Parathyroid adenoma (tissue), 2 donors: Measurements from ENCODE around the gene CTXN2.

Experiments used
- H2AFZ ChIP-seq: fragments of 300-600 bp; sonication (generic); one replicate; pipeline ENCODE4 v1.7.0; 2017; ENCODE audit warnings: antibody characterized with exemption, mild to moderate bottlenecking
- H3K27ac ChIP-seq: fragments of 300-600 bp; sonication (generic); one replicate; pipeline ENCODE4 v1.7.0; 2017
- H3K27me3 ChIP-seq: fragments of 300-600 bp; sonication (generic); one replicate; pipeline ENCODE4 v1.7.0; 2017; ENCODE audit warnings: low read length; ENCODE audit not compliant: control insufficient read depth, insufficient read depth
- H3K36me3 ChIP-seq: fragments of 300-600 bp; sonication (generic); one replicate; pipeline ENCODE4 v1.7.0; 2017; ENCODE audit warnings: low read length; ENCODE audit not compliant: control insufficient read depth, insufficient read depth
- H3K4me1 ChIP-seq: fragments of 300-600 bp; sonication (generic); one replicate; pipeline ENCODE4 v1.7.0; 2017; ENCODE audit warnings: control low read depth
- H3K4me2 ChIP-seq: fragments of 300-600 bp; sonication (generic); one replicate; pipeline ENCODE4 v1.7.0; 2017; ENCODE audit warnings: low read length
- H3K4me3 ChIP-seq: fragments of 300-600 bp; sonication (generic); one replicate; pipeline ENCODE4 v1.7.0; 2017; ENCODE audit warnings: low read depth, low read length
- H3K79me2 ChIP-seq: fragments of 300-600 bp; sonication (generic); one replicate; pipeline ENCODE4 v1.7.0; 2017; ENCODE audit warnings: control low read depth
- H3K9ac ChIP-seq: fragments of 300-600 bp; sonication (generic); one replicate; pipeline ENCODE4 v1.7.0; 2017; ENCODE audit warnings: mild to moderate bottlenecking
- H3K9me3 ChIP-seq: fragments of 300-600 bp; sonication (generic); one replicate; pipeline ENCODE4 v1.7.0; 2017; ENCODE audit warnings: low read length; ENCODE audit not compliant: control insufficient read depth
- CTCF ChIP-seq: fragments of 300-600 bp; sonication (generic); IDR thresholded peaks from one replicate; pipeline ENCODE4 v1.7.0; 2017; ENCODE audit warnings: antibody characterized with exemption, mild to moderate bottlenecking
- donor health status: primary hyperparathyroidism.

The CTXN2 gene

DNA sequence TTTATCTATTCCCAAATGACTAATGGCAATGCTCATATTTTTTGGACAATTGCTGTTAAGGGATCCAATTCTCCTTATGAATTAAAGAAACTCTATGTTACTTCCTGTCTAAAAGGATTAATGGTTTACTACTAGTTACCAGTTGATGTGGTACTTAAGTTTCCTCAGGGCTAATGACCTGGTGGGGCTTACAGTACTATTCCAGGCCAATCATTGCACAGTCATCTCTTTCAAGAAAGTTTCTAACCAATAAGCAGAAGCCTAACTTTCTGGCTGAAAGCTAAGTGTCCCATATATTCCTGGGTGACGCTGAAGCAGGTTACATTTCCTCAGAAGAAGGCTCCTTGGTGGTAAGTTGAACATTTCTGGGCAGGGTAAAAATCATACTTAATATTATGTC lies 14.5 kb downstream of the CTXN2 start, which contains the start of gene SLC12A1:
TSS of gene SLC12A1 (plus strand) at position 322 of the 400 bp plus-strand sequence. CDS start 1,418 bp downstream, outside the sequence.
- no peaks in the 10 kb centered on the region for H3K36me3 ChIP-seq
- no peak within 1 kb of the TSS for H3K4me2 ChIP-seq
- no peak for TF ChIP-seq CTCF
- H3K27me3 ChIP-seq, result no peaks in the 10 kb centered on the region
- H3K9me3 ChIP-seq, result no peaks in the 10 kb centered on the region
- no peaks in the 10 kb centered on the region for H3K79me2 ChIP-seq
- H3K4me1 ChIP-seq, result no peaks in the 10 kb centered on the region
- H3K27ac ChIP-seq, result no peak within 1 kb of the TSS
- no peak within 1 kb of the TSS for H3K4me3 ChIP-seq
- no peak within 1 kb of the TSS for H2AFZ ChIP-seq
- H3K9ac ChIP-seq, result no peak within 1 kb of the TSS

GRCh38 chr15:48221261-48221660 lies 29.8 kb downstream of the CTXN2 start:
- Histone ChIP-seq H3K4me2 (no peak overlapping the region), H3K9me3 (no peaks in the 10 kb centered on the region), H3K9ac (no peak overlapping the region), H3K79me2 (no peaks in the 10 kb centered on the region), H3K27ac (no peak overlapping the region), H3K4me3 (no peak overlapping the region), H2AFZ (no peak overlapping the region), H3K4me1 (no peaks in the 10 kb centered on the region), H3K36me3 (no peaks in the 10 kb centered on the region), H3K27me3 (no peaks in the 10 kb centered on the region)
- TF ChIP-seq CTCF, result no peak

GRCh38 chr15:48221885-48222284 lies 30.4 kb downstream of the CTXN2 start:
- TF ChIP-seq CTCF, result no peak
- no peaks in the 10 kb centered on the region for H3K27me3 ChIP-seq

DNA sequence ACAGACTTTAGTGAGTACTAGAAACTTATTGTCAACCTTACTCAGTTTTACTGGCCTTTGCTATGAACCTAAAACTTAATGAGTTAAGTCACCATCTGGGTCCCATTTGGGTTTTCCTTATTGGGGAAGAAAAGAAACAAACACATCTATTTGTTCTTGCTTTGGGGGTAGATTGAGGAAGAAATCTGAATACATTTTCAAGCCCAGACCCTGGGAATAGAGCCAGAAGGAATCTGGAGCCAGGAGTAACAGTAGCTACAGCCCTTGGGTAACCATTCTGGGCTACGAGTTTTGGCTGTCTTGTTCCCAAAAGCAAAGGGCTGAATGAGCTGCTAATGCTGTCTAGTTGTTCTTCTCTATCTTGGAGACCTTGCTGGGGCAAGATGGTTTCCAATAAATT lies 31.2 kb downstream of the CTXN2 start:
- H3K27ac ChIP-seq, result no peak overlapping the region
- TF ChIP-seq CTCF, result no peak
- H3K4me2 ChIP-seq, result no peak overlapping the region
- H3K9me3 ChIP-seq, result no peaks in the 10 kb centered on the region
- H3K36me3 ChIP-seq, result no peaks in the 10 kb centered on the region
- H3K4me1 ChIP-seq, result no peaks in the 10 kb centered on the region
- no peak overlapping the region for H2AFZ ChIP-seq
- H3K27me3 ChIP-seq, result no peaks in the 10 kb centered on the region
- H3K4me3 ChIP-seq, result no peak overlapping the region
- no peaks in the 10 kb centered on the region for H3K79me2 ChIP-seq
- no peak overlapping the region for H3K9ac ChIP-seq

More at GRCh38 chr15:48221885-48222284, 30.4 kb downstream of the CTXN2 start:
- H3K79me2 ChIP-seq, result no peaks in the 10 kb centered on the region
- H3K4me3 ChIP-seq, result no peak overlapping the region
- H2AFZ ChIP-seq, result no peak overlapping the region
- H3K9ac ChIP-seq, result no peak overlapping the region
- no peaks in the 10 kb centered on the region for H3K9me3 ChIP-seq
- no peaks in the 10 kb centered on the region for H3K36me3 ChIP-seq
- no peak overlapping the region for H3K27ac ChIP-seq
- no peak overlapping the region for H3K4me2 ChIP-seq
- no peaks in the 10 kb centered on the region for H3K4me1 ChIP-seq

GRCh38 chr15:48225771-48226170 lies 34.3 kb downstream of the CTXN2 start:
- Histone ChIP-seq H3K4me1 (no peaks in the 10 kb centered on the region), H2AFZ (no peak overlapping the region), H3K4me2 (no peak overlapping the region), H3K36me3 (no peaks in the 10 kb centered on the region), H3K27me3 (no peaks in the 10 kb centered on the region), H3K79me2 (no peaks in the 10 kb centered on the region), H3K27ac (no peak overlapping the region), H3K9ac (no peak overlapping the region), H3K4me3 (no peak overlapping the region), H3K9me3 (no peaks in the 10 kb centered on the region)
- TF ChIP-seq CTCF, result no peak
